Raji (cell line): ENCODE measurements around the gene ECE1.

Experiments
- POLR2A ChIP-seq: IDR thresholded peaks from 2 replicates; pipeline ENCODE4 v1.6.1; 2011; ENCODE audit warnings: low read depth, low read length, control low read depth; ENCODE audit not compliant: insufficient read depth

Gene ECE1

GRCh38 chr1:21260405-21261125 lies 29.7 kb downstream of the ECE1 start:
- no peak for TF ChIP-seq POLR2A

- TF ChIP-seq POLR2A: no peak
Measured at GRCh38 chr1:21259316-21260076, 30.8 kb downstream of the ECE1 start.

GRCh38 chr1:21258331-21259134 lies 31.7 kb downstream of the ECE1 start:
- no peak for TF ChIP-seq POLR2A

- TF ChIP-seq POLR2A: no peak
Measured at GRCh38 chr1:21257431-21258135, 32.7 kb downstream of the ECE1 start.

- TF ChIP-seq POLR2A: no peak
Measured at GRCh38 chr1:21256776-21257175, 33.5 kb downstream of the ECE1 start.

- no peak for TF ChIP-seq POLR2A
Measured at GRCh38 chr1:21255943-21256320, 34.3 kb downstream of the ECE1 start.

- TF ChIP-seq POLR2A: no peak
Measured at GRCh38 chr1:21255284-21255942, 34.9 kb downstream of the ECE1 start.

- TF ChIP-seq POLR2A: no peak
Measured at GRCh38 chr1:21254335-21254951, 35.8 kb downstream of the ECE1 start.

- no peak for TF ChIP-seq POLR2A
Measured at GRCh38 chr1:21251773-21252471, 38.3 kb downstream of the ECE1 start.

- no peak for TF ChIP-seq POLR2A
Measured at GRCh38 chr1:21249940-21250493, 40.2 kb downstream of the ECE1 start.

GRCh38 chr1:21247892-21248715 lies 42.2 kb downstream of the ECE1 start:
- no peak for TF ChIP-seq POLR2A

GRCh38 chr1:21246905-21247642 lies 43.2 kb downstream of the ECE1 start:
- no peak for TF ChIP-seq POLR2A
